Prostate gland (tissue), 2 donors: ENCODE measurements around the gene CD274.

Source experiments
- CTCF ChIP-seq, 4 experiments: fragments of 200-600 bp in 2 of 4; fragments of 450-650 bp in 2 of 4; sonication (generic) in 2 of 4; IDR thresholded peaks; 1 replicate in 3 of 4; 2 replicates in 1 of 4; pipeline ENCODE4 v1.5.1; 2016 to 2019; ENCODE audit warnings: antibody characterized with exemption in 4 of 4, mild to moderate bottlenecking in 2 of 4, moderate library complexity in 2 of 4
- POLR2A ChIP-seq: fragments of 450-650 bp; IDR thresholded peaks from one replicate; pipeline ENCODE4 v1.6.1; 2016; ENCODE audit warnings: antibody characterized with exemption, mild to moderate bottlenecking

DNA sequence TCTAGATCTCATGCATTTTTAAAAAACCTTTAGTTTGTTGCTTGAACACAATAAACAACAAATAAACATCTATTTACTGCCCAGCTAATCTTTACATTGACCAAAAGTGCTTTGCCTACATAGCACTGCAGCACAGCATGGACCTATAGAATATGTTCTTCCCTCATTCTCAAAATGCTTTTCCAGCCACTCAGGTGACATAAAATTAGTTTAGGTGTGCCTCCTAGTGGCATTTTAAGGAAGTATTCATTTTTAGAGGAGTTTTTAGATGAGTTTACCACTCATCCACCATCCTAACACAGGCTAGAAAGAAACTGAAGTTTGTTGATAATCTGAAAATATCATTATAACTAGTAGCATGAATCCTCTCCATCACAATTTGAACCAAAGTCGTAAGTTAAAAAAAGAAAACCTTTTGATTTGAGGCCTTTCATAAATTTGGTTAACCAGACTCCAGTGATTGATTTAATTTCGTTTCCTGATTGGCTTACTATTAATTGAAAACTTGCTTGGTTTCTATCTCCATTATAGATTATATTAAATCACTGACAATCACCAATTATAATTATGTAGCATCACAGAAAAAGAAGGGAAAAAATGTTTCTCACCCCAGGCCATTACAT is 25.2 kb upstream of the CD274 start:
- TF ChIP-seq CTCF (IDR thresholded peaks at IDR 0.05) (peak in 3 of 4 experiments; percentile 29 to 40 (median 36)), POLR2A (no peak)
